ENCODE data around the gene UCN2.

Gene UCN2

GRCh38 chr3:48587686-48588085 is 24.1 kb upstream of the UCN2 start:
- H3K27ac ChIP-seq: no peak overlapping the region
- TF ChIP-seq CTCF (conservative IDR thresholded peaks at IDR 0.05) (no peak), ZFX (IDR thresholded peaks at IDR 0.05) (no peak)

DNA sequence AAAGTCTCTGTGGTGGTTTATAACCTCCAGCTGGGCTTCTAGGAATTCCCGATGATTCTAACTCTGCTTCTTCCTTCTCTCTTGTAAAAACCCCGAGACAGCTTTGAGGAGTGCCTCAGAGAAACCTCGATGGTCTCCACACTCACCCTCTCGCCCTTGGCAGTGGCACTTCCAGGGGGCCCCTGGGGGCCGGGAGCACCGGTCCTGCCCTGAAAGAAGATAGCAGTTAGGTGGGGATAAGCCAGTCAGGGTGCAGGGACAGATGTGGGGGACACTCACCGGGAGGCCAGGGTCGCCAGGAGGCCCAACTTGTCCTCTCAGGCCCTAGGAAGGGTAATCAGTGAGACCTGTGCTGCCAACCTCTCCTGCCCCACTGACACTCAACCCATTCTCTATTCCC is 21.8 kb upstream of the UCN2 start:
- no peak for TF ChIP-seq CTCF (conservative IDR thresholded peaks at IDR 0.05)
- no peak for TF ChIP-seq ZFX (IDR thresholded peaks at IDR 0.05)
- H3K27ac ChIP-seq: no peak overlapping the region

DNA sequence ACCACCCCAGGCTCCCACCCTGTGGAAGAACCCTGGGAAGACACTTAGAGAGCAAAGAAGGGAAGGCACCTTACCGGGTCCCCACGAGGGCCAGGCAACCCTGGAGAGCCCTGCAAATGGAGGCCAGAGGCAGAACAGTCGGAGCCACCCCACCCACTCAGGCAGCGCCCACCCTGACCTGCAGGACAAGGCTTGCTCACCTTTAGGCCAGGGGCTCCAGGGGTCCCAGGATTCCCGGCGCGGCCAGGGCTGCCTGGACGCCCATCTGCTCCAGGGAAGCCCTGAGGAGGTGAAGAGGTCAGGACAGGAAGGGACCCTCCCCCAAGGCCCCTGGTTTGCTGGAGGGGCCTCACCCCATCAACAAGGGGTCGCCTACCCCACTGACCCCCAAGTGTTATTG is 21.3 kb upstream of the UCN2 start:
- H3K27ac ChIP-seq: no peak overlapping the region
- no peak for TF ChIP-seq CTCF (conservative IDR thresholded peaks at IDR 0.05)
- no peak for TF ChIP-seq ZFX (IDR thresholded peaks at IDR 0.05)

- no peak overlapping the region for H3K27ac ChIP-seq
- no peak for TF ChIP-seq CTCF (conservative IDR thresholded peaks at IDR 0.05)
- TF ChIP-seq ZFX (IDR thresholded peaks at IDR 0.05): no peak
Measured at GRCh38 chr3:48581621-48582481, 18.3 kb upstream of the UCN2 start.

GRCh38 chr3:48576647-48577046 is 13.1 kb upstream of the UCN2 start:
- no peak overlapping the region for H3K27ac ChIP-seq
- TF ChIP-seq CTCF (conservative IDR thresholded peaks at IDR 0.05): no peak
- no peak for TF ChIP-seq ZFX (IDR thresholded peaks at IDR 0.05)

DNA sequence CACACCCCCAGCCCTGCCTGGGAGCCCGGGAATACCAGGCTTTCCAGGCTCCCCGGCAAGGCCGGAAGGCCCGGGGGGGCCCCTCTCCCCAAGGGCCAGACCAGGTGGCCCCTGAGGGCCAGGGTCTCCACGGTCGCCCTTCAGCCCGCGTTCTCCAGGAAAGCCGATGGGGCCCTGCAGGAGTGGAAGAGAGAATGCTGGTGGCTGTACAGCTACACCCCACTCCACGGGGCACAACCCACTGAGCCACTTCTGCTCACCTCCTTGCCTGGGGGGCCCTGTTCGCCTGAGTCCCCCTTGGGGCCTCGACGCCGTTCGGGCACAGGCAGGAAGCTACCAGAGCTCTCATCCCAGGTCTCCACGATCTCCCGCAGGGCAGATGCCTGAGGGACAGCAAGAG is 11.8 kb upstream of the UCN2 start:
- TF ChIP-seq CTCF (conservative IDR thresholded peaks at IDR 0.05) (no peak), ZFX (IDR thresholded peaks at IDR 0.05) (no peak)
- no peak overlapping the region for H3K27ac ChIP-seq

GRCh38 chr3:48573973-48574585 is 10.5 kb upstream of the UCN2 start:
- H3K27ac ChIP-seq: no peak overlapping the region
- TF ChIP-seq CTCF (conservative IDR thresholded peaks at IDR 0.05): no peak
- TF ChIP-seq ZFX (IDR thresholded peaks at IDR 0.05): no peak
